GM18517 (cell line): ENCODE results near the gene PCBP1.
"Not testable (repeated sequence)": the region's sequence is repeated elsewhere in the genome, so short reads cannot be mapped to it uniquely, and the experiment has no call there.

Source experiments
- ATAC-seq: cut with Tn5 transposase; IDR thresholded peaks from one replicate; pipeline ENCODE4 v1.9.1; 2021; ENCODE audit warnings: mild to moderate bottlenecking, moderate library complexity; ENCODE audit not compliant: unreplicated experiment

Gene PCBP1

GRCh38 chr2:70123051-70123828 is 36.0 kb downstream of the PCBP1 start:
- no peak for ATAC-seq

DNA sequence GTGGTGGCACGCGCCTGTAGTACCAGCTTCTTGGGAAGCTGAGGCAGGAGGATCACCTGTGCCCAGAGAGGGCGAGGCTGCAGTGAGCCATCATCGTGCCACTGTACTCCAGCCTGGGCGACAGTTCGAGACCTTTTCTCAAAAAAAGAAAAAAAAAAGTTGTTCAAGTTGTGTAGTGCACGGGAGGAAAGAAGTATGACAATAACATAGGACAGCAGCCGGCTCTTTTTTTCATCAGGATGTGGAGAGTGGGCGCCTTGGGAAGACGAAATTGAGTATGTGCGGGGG is 36.5 kb downstream of the PCBP1 start:
- no peak for ATAC-seq

DNA sequence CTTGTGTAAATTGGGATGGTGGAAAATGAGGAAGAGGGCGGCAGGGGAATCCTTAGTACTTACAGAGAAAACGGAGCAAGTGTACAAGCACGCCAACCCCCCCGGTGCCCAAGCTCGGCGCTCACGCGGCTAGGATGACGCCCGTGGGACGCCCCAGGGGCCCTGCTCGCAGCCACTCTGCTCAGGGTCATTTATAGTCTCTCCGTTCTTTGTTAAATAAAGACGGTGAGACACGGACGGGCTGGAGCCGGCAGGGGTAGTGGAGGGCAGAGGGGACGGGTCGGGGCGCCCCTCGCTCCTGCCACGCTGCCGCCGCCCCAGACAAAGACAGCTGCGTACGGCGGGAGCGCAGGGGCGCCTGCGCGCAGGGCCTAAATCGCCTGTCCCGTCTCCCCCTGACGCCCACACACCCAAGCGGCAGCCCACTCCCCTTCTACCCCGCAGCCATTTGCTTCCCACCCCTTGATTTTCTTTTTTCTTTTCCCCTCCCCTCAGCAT is 37.8 kb downstream of the PCBP1 start:
- peak; percentile 34 for ATAC-seq

GRCh38 chr2:70125498-70125898 is 38.2 kb downstream of the PCBP1 start:
- ATAC-seq, result no peak

DNA sequence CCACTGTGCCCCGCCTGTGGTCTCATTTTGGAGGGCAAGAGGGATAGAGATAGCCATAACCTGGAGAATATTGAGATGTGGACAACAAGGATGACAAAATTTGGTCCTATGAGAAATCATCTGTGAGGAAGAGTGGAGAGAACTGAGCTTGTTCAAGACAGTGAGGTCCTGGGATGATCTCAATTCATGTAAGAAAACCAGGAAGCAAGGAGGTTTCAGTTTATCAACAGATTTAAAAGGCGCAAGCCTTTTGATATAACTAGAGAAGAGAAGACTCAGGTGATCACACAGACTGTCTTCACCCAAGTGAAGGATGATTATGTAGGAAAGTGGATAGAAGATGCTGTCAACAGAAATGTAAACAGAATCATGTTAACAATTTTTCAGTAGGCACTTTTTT is 39.1 kb downstream of the PCBP1 start:
- ATAC-seq, result no peak

- ATAC-seq, result no peak
Observed at GRCh38 chr2:70128005-70128404, 40.7 kb downstream of the PCBP1 start.

DNA sequence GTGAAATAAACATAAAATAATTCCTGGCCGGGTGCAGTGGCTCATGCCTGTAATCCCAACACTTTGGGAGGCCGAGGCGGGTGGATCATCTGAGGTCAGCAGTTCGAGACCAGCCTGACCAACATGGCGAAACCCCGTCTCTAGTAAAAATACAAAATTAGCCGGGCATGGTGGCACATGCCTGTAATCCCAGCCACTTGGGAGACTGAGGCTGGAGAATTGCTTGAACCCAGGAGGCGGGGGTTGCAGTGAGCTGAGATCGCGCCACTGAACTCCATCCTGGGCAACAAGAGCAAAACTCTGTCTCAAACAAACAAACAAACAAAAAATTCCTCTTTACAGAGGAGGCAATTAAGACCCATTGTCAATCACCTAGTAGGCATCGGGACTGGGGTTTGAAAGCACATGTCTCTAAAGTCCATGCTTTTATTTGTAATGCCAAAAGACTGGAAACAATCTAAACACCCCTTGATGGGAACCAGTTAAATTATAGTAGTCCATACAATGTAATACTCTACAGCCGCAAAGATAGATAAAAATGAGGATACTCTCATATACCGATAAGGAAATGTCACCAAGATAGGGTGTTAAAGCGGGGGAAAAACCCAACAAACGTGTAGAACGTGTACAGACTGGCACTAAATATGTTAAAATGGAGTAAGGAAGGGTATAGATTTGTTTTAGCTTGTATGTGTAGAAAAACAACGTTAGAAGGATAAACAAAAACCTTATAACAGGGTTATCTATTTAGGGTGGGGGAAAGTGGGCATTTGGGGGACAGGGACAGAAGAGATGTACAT is 44.3 kb downstream of the PCBP1 start:
- not testable (repeated sequence) for ATAC-seq

DNA sequence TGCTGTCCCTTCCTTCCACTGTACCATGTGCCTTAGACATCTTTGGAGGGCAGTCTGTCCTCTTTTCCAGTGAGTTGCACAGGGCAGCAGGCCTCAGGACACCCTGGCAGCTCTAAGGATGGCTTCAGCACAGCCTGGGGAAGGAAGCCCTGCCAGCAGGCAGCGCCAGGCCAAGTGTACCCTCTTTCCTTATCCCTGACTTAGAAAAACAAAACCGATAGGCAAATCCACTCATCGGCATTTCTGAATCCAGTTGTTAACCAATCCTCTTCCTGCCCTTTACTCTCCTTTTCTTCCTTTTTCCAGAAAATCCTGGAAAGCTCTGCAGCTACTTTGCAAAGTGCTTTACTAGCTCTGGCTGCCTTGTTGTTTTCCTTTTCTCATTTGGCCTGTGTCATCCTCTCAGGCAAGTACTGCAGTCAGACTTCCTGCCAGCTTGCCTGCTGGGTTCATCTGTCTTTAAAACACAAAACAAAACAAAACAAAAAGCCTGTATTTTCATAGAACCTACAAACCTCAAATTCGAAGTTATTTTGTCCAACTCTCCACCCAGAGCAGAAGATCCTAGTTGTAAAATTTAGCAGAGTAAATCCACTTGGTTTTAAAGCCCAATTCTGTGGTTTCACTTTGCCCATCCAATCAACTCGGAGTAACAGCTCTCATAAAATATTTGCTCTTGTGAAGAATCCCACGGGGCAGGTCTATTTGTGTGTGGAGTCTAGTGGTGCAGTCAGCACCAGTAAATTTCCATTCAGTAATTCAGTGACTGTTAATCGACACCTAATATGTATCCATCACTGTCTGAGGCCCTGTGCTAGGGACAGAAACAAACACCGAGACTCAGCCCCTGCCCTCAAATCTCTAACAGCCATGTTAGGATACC is 45.2 kb downstream of the PCBP1 start:
- ATAC-seq, result peak; percentile 60

DNA sequence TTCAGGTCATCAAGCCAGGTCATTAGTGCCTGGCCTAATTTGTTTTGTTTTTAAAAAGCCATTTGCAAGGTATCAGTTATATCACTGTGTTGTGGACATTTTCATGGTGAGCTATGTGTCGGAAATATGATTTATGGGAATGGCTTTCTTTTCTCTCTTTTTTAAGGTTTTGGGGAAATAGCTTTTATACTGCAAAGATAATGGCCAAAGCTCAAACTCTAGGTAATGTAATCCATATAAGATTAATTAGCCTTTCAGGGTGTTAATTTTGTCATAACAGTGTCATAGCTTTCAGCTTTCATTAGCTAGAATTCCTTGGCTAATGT is 45.8 kb downstream of the PCBP1 start:
- no peak for ATAC-seq

DNA sequence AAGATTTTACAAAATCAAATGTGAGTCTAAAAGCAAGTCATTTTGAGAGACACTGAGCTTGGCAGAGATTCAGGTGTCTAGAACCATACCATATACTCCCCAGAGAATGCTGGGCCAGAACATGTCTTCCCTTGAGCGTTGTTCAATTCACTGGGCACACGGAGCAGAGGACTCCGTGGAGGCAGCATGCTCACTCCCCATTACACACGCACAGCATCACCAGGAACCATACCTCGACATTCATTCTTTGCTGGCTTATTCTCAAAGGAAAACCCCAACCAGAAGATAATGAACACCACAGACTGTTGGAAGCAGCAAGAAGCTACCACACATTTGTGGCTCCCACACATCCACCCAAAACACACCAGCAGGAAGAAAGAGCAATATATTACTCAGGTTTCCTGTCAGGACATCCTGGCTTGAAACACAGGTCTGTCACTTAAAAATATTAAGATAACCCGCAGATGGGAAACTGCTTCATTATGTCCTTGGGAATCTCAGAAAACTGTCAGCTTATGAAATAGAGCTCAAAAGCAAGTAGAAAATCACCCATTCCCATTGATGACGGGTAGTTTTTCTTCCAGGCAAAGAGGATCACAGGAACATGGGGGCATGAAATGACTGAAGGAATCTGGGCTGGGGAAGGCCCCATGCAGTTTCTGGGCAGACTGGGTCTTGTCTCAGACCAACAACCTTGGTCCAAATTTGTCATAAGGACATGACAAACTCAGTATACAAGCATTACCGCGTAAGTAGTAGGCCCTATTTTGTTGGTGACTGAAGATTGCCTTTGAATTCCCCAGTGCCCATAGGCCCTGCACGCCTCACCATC is 46.4 kb downstream of the PCBP1 start:
- no peak for ATAC-seq

- ATAC-seq, result not testable (repeated sequence)
Observed at GRCh38 chr2:70134323-70134983, 47.2 kb downstream of the PCBP1 start.
